Cardiac fibroblast (primary cell): ENCODE data around the gene ESPNL.

ENCODE experiments used
- DNase-seq, 2 donors: peaks; one replicate each; pipeline versions ENCODE4 v3.0.0 to v3.0.0-alpha.2; 2010; ENCODE audit warnings: low read depth in 2 of 2
- H3K4me3 ChIP-seq, 2 donors: replicated peaks in 1 of 2; 1 replicate in 1 of 2; 2 replicates in 1 of 2; pipeline ENCODE4 v1.5.1; 2011; ENCODE audit warnings: low read depth in 2 of 2, low read length in 2 of 2, mild to moderate bottlenecking in 2 of 2, moderate library complexity in 1 of 2
- TF ChIP-seq, protein P1 (sequence below): IDR thresholded peaks from one replicate; pipeline ENCODE4 v1.5.1; 2011; ENCODE audit warnings: low read depth, mild to moderate bottlenecking, low read length, inconsistent platforms

Gene ESPNL

GRCh38 chr2:238124488-238125126 is 24.5 kb downstream of the ESPNL start:
- TF ChIP-seq, protein P1, sequence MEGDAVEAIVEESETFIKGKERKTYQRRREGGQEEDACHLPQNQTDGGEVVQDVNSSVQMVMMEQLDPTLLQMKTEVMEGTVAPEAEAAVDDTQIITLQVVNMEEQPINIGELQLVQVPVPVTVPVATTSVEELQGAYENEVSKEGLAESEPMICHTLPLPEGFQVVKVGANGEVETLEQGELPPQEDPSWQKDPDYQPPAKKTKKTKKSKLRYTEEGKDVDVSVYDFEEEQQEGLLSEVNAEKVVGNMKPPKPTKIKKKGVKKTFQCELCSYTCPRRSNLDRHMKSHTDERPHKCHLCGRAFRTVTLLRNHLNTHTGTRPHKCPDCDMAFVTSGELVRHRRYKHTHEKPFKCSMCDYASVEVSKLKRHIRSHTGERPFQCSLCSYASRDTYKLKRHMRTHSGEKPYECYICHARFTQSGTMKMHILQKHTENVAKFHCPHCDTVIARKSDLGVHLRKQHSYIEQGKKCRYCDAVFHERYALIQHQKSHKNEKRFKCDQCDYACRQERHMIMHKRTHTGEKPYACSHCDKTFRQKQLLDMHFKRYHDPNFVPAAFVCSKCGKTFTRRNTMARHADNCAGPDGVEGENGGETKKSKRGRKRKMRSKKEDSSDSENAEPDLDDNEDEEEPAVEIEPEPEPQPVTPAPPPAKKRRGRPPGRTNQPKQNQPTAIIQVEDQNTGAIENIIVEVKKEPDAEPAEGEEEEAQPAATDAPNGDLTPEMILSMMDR: no peak
- DNase-seq: no peak
- no peak overlapping the region for H3K4me3 ChIP-seq

DNA sequence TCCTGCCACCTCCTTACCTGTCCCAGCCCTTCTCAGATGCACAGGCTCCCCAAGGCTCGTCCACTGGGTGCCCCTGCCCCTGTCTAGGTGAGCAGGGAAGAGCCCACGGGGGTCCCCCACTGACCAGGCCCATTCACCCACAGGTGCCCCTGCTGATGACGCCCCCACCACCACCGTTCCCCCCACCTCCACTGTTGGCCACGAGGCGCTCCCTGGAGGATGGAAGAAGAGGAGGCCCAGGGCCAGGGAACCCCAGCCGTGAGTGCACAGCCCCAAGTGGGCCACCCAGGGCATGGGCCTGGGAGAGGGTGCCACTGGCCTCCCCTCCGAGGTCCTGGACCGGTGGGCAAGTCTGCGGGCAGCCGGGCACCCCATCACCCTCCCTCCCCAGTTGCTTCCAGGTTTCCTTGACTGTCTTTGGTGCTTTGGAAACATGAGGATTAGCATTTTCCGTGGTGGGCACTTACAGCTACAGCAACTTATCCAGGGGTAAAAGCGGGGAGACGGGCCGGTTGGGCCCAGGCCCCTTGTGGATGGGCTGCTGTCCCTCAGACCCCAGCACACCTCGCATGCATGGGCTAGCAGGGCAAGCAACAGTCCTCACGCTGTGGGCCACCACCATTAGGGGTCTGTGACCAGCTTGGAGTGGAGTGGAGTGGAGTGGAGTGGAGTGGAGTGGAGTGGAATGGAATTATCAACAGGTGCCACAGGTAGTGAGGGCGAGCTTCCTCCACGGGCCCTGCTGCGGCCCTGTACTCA is 25.2 kb downstream of the ESPNL start:
- TF ChIP-seq, protein P1: no peak
- H3K4me3 ChIP-seq: no peak overlapping the region
- DNase-seq: no peak

DNA sequence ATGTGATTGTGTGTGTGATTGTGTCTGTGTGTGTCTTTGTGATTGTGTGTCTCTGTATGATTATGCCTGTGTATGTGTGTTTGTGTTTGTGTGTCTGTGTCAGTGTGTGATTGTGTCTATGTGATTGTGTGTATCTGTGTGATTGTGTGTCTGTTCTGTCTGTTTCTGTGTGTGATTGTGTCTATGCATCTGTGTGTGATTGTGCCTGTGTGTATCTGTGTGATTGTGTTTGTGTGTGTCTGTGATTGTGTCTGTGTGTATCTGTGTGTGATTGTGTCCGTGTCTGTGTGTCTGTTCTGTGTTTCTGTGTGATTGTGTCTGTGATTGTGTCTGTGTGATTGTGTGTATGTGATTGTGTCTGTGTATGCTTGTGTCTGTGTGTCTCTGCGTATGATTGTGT is 26.2 kb downstream of the ESPNL start:
- no peak for DNase-seq
- H3K4me3 ChIP-seq: no peak overlapping the region
- TF ChIP-seq, protein P1: no peak

DNA sequence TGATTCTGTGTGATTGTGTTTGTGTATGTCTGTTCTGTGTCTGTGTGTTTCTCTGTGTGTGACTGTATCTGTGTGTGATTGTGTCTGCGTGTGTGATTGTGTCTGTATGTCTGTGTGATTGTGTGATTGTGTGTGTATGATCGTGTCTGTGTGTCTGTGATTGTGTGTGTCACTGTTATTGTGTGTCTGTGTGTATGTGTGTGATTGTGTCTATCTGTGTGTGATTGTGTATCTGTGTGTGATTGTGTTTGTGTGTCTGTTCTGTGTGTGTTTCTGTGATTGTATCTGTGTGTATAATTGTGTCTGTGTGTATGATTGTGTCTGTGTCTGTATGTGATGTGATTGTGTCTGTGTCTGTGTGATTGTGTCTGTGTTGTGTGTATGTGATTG is 26.6 kb downstream of the ESPNL start:
- TF ChIP-seq, protein P1: no peak
- no peak overlapping the region for H3K4me3 ChIP-seq
- no peak for DNase-seq

GRCh38 chr2:238127165-238128060 is 27.3 kb downstream of the ESPNL start:
- peak overlapping the region in 1 of 2 donors; percentile 5 for H3K4me3 ChIP-seq
- TF ChIP-seq, protein P1: no peak
- peak; percentile 49 to 81 for DNase-seq

- H3K4me3 ChIP-seq: no peak overlapping the region
- TF ChIP-seq, protein P1: no peak
Observed at GRCh38 chr2:238128061-238128440, 27.9 kb downstream of the ESPNL start.

More at GRCh38 chr2:238128061-238128440, 27.9 kb downstream of the ESPNL start:
- no peak for DNase-seq
